MM.1S (cell line): Measurements from ENCODE around the gene FBLN7.

ENCODE experiments used
- DNase-seq: peaks from one replicate; pipeline ENCODE4 v3.0.0-alpha.2; 2015
- H2AFZ ChIP-seq: fragments of 300-600 bp; sonication (generic); 2 replicates; pipeline ENCODE4 v1.6.0; 2016; ENCODE audit warnings: antibody characterized with exemption, low read length
- H3F3A ChIP-seq: fragments of 300-600 bp; sonication (generic); 2 replicates; pipeline ENCODE4 v1.6.1; 2016; ENCODE audit warnings: mild to moderate bottlenecking, antibody characterized with exemption, low read length, moderate library complexity, mixed read lengths; ENCODE audit not compliant: insufficient read depth
- H3K27ac ChIP-seq: fragments of 300-600 bp; sonication (generic); 2 replicates; pipeline ENCODE4 v1.5.1; 2016; ENCODE audit warnings: mild to moderate bottlenecking, low read length
- H3K27me3 ChIP-seq: fragments of 300-600 bp; sonication (generic); replicated peaks from 2 replicates; pipeline ENCODE4 v1.6.0; 2016; ENCODE audit warnings: low read length; ENCODE audit not compliant: insufficient read depth
- H3K36me3 ChIP-seq: fragments of 300-600 bp; sonication (generic); replicated peaks from 2 replicates; pipeline ENCODE4 v1.6.1; 2016; ENCODE audit warnings: mild to moderate bottlenecking, low read length, mixed read lengths; ENCODE audit not compliant: insufficient read depth
- H3K4me1 ChIP-seq: fragments of 300-600 bp; sonication (generic); 2 replicates; pipeline ENCODE4 v1.6.1; 2016; ENCODE audit warnings: low read length, mixed read lengths
- H3K4me2 ChIP-seq: fragments of 300-600 bp; sonication (generic); 2 replicates; pipeline ENCODE4 v1.6.0; 2016; ENCODE audit warnings: low read depth, low read length
- H3K4me3 ChIP-seq: fragments of 300-600 bp; sonication (generic); 2 replicates; pipeline ENCODE4 v1.5.1; 2016; ENCODE audit warnings: low read length, mixed read lengths
- H3K79me2 ChIP-seq: fragments of 300-600 bp; sonication (generic); 2 replicates; pipeline ENCODE4 v1.6.1; 2016; ENCODE audit warnings: mixed run types, low read length, mixed read lengths
- H3K9ac ChIP-seq: fragments of 300-600 bp; sonication (generic); 2 replicates; pipeline ENCODE4 v1.6.1; 2016; ENCODE audit warnings: low read length, mixed read lengths
- H3K9me2 ChIP-seq: fragments of 300-600 bp; sonication (generic); replicated peaks from 2 replicates; pipeline ENCODE4 v1.6.1; 2016; ENCODE audit warnings: mild to moderate bottlenecking, low read length, mixed read lengths; ENCODE audit not compliant: insufficient read depth
- H3K9me3 ChIP-seq: fragments of 300-600 bp; sonication (generic); replicated peaks from 2 replicates; pipeline ENCODE4 v1.6.1; 2016; ENCODE audit warnings: mild to moderate bottlenecking, low read length, mixed read lengths; ENCODE audit not compliant: insufficient read depth
- H4K20me1 ChIP-seq: fragments of 300-600 bp; sonication (generic); 2 replicates; pipeline ENCODE4 v1.6.1; 2016; ENCODE audit warnings: mild to moderate bottlenecking, low read length, moderate library complexity, mixed read lengths; ENCODE audit not compliant: insufficient read depth
- CTCF ChIP-seq: fragments of 300-600 bp; sonication (generic); IDR thresholded peaks from 2 replicates; pipeline ENCODE4 v1.5.1; 2016; ENCODE audit warnings: antibody characterized with exemption, low read length, mixed read lengths
- EZH2 ChIP-seq: fragments of 300-600 bp; sonication (generic); optimal IDR thresholded peaks from 2 replicates; pipeline ENCODE3; 2017; ENCODE audit warnings: low read depth, mild to moderate bottlenecking, antibody characterized with exemption, low read length, mixed read lengths
- EZH2phosphoT487 ChIP-seq: fragments of 300-600 bp; sonication (generic); IDR thresholded peaks from 2 replicates; pipeline ENCODE4 v1.6.1; 2018; ENCODE audit warnings: antibody characterized with exemption, low read length

FBLN7 gene

GRCh38 chr2:112187046-112187715, 49.0 kb downstream of the FBLN7 start:
- Histone ChIP-seq H3K27ac (no peak overlapping the region), H3K79me2 (no peaks in the 10 kb centered on the region), H4K20me1 (no peaks in the 10 kb centered on the region), H3K4me2 (no peak overlapping the region), H3K4me1 (no peaks in the 10 kb centered on the region), H3K9me3 (no peaks in the 10 kb centered on the region), H3K27me3 (no peaks in the 10 kb centered on the region), H3K9me2 (no peaks in the 10 kb centered on the region), H3K36me3 (no peaks in the 10 kb centered on the region), H3F3A (no peaks in the 10 kb centered on the region), H2AFZ (no peak overlapping the region), H3K4me3 (no peak overlapping the region), H3K9ac (no peak overlapping the region)
- no peak for DNase-seq
- TF ChIP-seq EZH2 (no peak), EZH2phosphoT487 (no peak), CTCF (no peak)

- no peak for TF ChIP-seq EZH2phosphoT487
- TF ChIP-seq CTCF: no peak
- no peak for TF ChIP-seq EZH2
- H3K4me1 ChIP-seq: no peaks in the 10 kb centered on the region
- no peaks in the 10 kb centered on the region for H3K27me3 ChIP-seq
- no peak for DNase-seq
- H3K4me3 ChIP-seq: no peak overlapping the region
- no peaks in the 10 kb centered on the region for H4K20me1 ChIP-seq
- no peak overlapping the region for H3K27ac ChIP-seq
- H3F3A ChIP-seq: no peaks in the 10 kb centered on the region
- H3K9me3 ChIP-seq: no peaks in the 10 kb centered on the region
- no peak overlapping the region for H3K9ac ChIP-seq
- H3K36me3 ChIP-seq: no peaks in the 10 kb centered on the region
- H3K9me2 ChIP-seq: no peaks in the 10 kb centered on the region
- H3K4me2 ChIP-seq: no peak overlapping the region
- H2AFZ ChIP-seq: no peak overlapping the region
- H3K79me2 ChIP-seq: no peaks in the 10 kb centered on the region
Measured at GRCh38 chr2:112187805-112188596, 49.8 kb downstream of the FBLN7 start.

- no peak overlapping the region for H3K27ac ChIP-seq
- H3F3A ChIP-seq: no peaks in the 10 kb centered on the region
Measured at GRCh38 chr2:112189001-112189556, 50.9 kb downstream of the FBLN7 start.

More at GRCh38 chr2:112189001-112189556, 50.9 kb downstream of the FBLN7 start:
- Histone ChIP-seq H3K4me1 (no peaks in the 10 kb centered on the region), H3K9me3 (no peaks in the 10 kb centered on the region), H3K4me2 (no peak overlapping the region), H3K27me3 (no peaks in the 10 kb centered on the region), H3K9me2 (no peaks in the 10 kb centered on the region), H4K20me1 (no peaks in the 10 kb centered on the region), H3K36me3 (no peaks in the 10 kb centered on the region), H3K79me2 (no peaks in the 10 kb centered on the region), H2AFZ (no peak overlapping the region), H3K4me3 (no peak overlapping the region), H3K9ac (no peak overlapping the region)
- DNase-seq: no peak
- TF ChIP-seq EZH2: no peak
- TF ChIP-seq EZH2phosphoT487: no peak
- no peak for TF ChIP-seq CTCF
